Hepatic stellate cell (primary cell): ENCODE measurements around the gene IGF1.
A peak's percentile ranks its signal among the peaks of the same experiment; 100 is the strongest.

ENCODE experiments used
- DNase-seq: peaks from one replicate; pipeline ENCODE4 v3.0.0; 2011; ENCODE audit warnings: low spot score

The IGF1 gene

GRCh38 chr12:102496591-102496990 is 16.2 kb upstream of the IGF1 start:
- DNase-seq: no peak

GRCh38 chr12:102487226-102487625 is 6.9 kb upstream of the IGF1 start:
- DNase-seq: no peak

- no peak for DNase-seq
Observed at GRCh38 chr12:102486153-102486552, 5.8 kb upstream of the IGF1 start.

GRCh38 chr12:102484428-102484958 is 4.1 kb upstream of the IGF1 start:
- peak; percentile 23 for DNase-seq

- DNase-seq: no peak
Observed at GRCh38 chr12:102484017-102484416, 3.7 kb upstream of the IGF1 start.

- no peak for DNase-seq
Observed at GRCh38 chr12:102483466-102483865, 3.1 kb upstream of the IGF1 start.

GRCh38 chr12:102481705-102482425 is 1.5 kb upstream of the IGF1 start:
- no peak for DNase-seq

GRCh38 chr12:102479939-102480338 is 424 bp downstream of the IGF1 start:
- no peak for DNase-seq

GRCh38 chr12:102479099-102479885 is 1.1 kb downstream of the IGF1 start:
- DNase-seq: no peak

- DNase-seq: no peak
Observed at GRCh38 chr12:102478405-102479098, 1.8 kb downstream of the IGF1 start.

- DNase-seq: no peak
Observed at GRCh38 chr12:102475355-102475754, 5.0 kb downstream of the IGF1 start.

GRCh38 chr12:102474438-102475064 is 5.8 kb downstream of the IGF1 start:
- no peak for DNase-seq

- DNase-seq: no peak
Observed at GRCh38 chr12:102472496-102472895, 7.9 kb downstream of the IGF1 start.

GRCh38 chr12:102471556-102471955 is 8.8 kb downstream of the IGF1 start:
- DNase-seq: no peak

- DNase-seq: no peak
Observed at GRCh38 chr12:102470945-102471344, 9.4 kb downstream of the IGF1 start.

GRCh38 chr12:102468261-102468915 is 12.0 kb downstream of the IGF1 start:
- no peak for DNase-seq

- no peak for DNase-seq
Observed at GRCh38 chr12:102465762-102466560, 14.4 kb downstream of the IGF1 start.

- DNase-seq: no peak
Observed at GRCh38 chr12:102463659-102464249, 16.6 kb downstream of the IGF1 start.

- DNase-seq: no peak
Observed at GRCh38 chr12:102462795-102463465, 17.4 kb downstream of the IGF1 start.

GRCh38 chr12:102462386-102462785 is 18.0 kb downstream of the IGF1 start:
- no peak for DNase-seq
